Measurements from ENCODE around the gene THEMIS.
A peak's percentile ranks its signal among the peaks of the same experiment; 100 is the strongest.

Gene THEMIS

DNA sequence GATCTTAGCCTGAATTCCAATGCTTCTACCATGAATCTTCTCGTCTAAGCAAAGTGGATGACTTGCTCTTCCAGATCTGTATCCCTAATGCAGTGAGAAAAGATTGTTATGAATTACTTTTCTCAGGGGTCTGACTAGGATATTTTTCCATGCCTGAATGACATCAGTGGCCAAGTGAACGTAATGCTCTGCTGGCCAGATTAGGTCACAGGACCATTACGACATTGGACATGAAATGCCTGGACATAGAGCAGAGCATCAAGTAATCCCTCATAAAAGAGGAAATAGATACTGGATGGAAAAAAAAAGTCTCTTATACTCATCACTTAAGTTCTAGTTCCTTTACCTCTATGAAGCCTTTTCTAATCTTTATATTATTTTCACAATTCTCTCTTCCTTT is 12.1 kb upstream of the THEMIS start:
- FAIRE-seq, result no peak

DNA sequence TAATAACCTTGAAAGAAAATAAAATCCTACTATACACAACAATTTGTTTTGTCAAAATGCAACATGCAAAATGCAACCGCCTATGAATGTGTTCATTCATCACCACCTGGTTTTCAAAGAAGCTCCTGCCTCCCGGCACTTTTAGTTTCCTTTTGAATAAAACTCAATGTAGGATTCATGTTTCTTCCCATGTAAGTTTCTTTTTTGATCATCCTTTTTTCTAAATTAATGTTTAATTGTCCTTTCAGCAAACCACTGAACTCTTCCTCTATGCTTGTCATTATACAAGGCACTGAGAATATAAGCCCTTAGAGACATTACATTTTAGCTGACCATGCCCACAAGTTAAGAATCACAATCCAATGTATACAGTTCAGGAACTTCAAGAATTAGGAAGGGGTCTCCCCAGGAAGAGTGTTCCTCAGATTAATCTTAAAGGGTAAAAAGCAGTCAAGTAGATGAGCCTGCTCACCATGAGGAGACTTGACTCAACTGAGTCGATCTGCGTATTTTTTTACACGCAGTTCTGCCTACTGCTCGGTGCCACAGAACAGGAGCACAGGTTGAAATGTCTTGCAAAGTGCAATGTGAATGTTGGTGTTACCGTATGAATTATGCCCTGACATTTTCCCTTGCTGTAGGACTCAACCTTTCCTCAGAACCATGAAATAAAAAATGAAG is 7.2 kb upstream of the THEMIS start:
- no peak for FAIRE-seq

DNA sequence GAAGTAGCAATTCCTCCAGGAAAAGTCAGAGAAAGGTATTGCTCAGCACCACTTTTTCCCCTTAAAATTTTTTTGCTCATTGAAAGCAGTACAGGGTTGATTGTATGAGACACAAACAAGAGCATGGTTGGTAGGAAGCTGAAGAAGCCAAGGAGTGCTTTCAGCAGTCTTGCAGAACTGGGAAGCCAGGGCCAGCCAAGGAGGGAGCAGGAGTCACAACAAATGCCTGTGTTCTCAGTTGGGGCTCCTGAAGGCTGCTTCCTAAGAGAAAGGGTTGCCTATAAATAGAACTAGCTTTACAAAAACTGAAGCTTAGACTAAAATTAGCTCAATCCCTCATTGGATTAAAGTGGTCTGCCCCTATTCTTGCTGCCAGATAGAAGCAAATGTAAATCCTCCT is 3.3 kb upstream of the THEMIS start:
- FAIRE-seq, result no peak

DNA sequence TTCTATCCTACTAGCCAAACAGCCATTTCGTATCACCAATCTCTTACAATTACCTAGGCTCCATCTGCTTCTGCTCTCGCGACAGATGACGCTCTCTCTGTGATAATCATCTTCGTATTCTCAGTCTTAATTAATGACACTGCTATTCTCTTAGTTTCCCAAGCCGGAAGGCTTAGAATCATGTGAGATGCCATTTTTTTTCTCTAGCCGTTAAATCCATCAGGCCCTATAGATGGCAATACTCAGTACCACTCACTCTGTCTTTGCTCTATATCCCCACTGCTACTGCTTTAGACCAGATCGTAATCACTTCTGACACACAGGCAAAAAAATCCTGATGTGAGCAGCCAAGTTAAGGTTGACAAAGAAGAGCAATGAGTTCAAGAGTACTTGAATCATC is 2.1 kb upstream of the THEMIS start:
- FAIRE-seq, result no peak

DNA sequence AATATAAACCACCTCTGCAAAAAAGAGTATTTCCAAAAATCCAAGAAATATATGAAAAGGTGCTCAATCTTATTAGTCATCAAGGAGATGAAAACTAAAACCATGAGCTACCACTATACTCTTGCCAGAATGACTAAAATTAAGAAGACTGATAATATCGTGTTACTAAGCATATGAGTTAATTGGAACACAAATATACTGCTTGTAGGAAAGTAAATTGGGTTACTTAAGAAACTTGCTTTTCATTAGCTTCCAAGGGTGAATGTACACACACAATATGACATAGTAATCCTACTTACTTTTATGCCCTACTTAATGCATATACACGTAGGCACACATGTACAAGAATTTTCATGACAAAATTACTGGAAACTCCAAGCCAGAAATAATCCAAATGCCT is 3.4 kb downstream of the THEMIS start:
- no peak for FAIRE-seq

DNA sequence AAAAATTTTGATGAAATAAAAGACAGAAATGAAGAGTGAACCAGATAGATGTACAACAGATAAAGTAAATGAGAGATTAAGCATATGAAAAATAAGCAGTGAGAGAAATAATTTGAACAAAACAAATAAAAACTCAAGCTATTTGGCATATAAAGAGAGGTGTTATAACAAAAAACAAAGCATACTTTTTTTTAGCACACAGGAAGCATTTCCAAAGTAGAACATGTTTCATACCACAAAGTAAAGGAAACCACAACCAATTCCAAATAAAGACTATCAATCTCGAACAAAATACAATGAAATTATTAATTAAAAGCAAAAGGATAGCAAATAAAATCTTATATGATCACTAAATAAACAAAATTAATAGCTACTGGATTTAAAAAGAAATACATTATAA is 6.8 kb downstream of the THEMIS start:
- FAIRE-seq, result no peak

DNA sequence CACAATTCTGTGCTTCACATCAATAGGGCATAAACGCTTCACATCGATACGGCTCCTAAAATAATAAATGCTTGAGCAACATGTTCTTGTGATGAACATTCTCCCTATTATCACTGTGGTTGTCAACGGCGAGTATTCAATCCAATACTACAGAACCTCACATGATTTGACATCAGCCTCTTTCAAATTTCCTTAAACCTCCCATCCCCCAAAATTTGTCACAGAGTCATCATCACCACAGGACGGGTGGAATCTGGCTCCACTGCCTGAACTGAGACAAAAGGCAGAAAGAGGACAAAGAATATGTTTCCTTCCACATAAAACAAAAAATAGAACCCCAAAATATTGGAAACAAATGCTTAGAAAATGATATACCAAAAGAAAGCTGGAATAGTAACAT is 7.3 kb downstream of the THEMIS start:
- FAIRE-seq, result no peak

DNA sequence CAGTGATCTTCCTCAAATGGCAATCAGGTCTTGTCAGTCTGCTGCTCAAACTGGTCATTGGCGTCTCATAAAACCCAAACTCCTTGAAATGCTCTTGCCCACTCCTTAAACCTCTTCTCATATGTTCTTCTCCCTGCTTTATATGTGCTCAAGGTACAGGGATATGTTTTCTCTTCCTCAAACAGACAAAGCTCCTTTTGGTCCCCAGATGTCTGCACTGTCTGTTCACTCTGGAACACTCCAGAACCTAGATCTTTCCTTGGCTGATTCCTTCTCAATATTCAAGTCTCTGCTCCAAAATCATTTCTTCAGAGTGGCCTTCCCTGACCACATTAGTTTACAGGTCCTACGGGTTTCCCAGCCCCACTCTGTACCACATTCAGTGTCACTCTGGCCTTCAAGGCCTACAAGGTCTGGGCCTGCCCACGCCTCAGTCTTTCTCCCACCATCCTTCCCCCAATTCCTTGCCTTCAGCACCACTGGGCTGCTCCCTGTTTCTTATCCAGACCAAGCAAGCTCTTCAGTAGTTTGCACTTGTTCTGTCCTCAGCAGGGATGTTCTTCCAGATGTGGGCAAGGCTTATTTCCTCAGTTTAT is 9.0 kb downstream of the THEMIS start:
- no peak for FAIRE-seq

DNA sequence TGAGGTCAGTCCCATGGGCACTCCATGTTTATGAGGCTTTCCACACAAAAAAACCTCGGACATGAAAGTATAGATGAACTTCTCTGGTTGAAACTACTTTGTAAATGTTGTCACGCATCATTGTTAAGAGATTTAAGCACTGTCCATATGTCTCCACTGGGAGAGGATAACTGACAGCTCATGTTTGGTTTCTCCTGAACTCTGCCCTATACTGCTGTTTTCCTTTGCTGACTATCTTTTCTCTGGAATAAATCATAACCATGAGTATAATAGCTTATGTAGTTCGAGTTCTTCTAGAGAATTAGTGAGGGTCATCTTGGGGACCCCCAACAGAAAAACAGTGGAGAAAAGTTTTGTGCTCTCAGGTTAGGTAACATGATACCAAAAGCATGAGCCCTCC is 14.3 kb downstream of the THEMIS start:
- no peak for FAIRE-seq

DNA sequence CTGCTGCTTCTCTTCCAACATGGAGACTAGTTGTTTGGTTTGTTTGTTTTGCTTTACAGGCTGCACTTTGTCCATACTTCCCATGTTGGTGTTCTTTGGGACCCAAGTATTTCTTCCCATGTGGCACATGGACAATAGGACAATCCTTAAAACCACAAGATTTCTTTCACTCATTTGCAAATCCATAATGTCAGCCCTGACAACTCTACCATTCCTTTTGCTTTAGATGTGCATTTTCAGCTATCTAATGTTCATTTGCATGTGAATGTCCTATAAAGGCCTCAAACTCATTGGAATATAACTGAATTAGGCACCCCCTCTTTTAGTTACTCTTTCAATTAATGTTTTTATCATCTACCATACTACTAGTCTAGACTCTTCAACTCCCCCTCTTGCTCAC is 16.7 kb downstream of the THEMIS start:
- FAIRE-seq, result no peak

DNA sequence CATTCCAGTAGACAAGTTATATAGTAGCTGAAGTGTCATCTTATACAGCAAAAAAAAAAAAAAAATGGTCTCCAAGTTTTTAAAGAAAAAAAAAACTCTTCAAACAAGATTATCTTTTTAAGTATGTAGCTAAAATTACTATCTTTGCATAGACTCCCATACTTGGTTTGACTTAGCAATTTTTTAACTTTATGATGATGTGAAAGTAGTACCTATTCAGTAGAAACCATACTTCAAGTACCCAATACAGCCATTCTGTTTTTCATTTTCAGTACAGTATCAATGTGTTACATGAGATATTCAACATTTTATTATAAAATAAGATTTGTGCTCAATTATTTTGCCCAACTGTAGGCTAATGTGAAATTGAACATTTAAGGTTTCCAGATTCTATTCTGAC is 18.9 kb downstream of the THEMIS start:
- peak; percentile 61 for FAIRE-seq

DNA sequence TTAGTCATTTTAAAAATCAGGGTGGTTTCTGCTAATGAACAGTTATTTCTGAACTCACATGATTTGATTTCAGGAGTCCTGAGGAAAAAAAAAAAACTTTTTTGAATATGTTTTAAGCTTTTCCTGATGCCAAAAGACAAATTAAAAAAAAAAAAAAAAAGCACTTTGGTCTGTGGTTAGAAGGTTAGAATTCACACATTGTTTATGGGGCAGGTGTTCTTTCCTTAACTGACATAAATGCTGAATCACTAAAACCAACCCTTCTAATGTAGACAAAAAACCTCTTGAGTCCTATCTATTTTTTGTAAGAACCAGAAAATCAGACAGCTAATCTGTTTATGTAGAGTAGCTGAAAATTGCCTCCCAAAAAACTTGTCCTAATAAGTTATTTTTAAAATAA is 20.4 kb downstream of the THEMIS start:
- no peak for FAIRE-seq

DNA sequence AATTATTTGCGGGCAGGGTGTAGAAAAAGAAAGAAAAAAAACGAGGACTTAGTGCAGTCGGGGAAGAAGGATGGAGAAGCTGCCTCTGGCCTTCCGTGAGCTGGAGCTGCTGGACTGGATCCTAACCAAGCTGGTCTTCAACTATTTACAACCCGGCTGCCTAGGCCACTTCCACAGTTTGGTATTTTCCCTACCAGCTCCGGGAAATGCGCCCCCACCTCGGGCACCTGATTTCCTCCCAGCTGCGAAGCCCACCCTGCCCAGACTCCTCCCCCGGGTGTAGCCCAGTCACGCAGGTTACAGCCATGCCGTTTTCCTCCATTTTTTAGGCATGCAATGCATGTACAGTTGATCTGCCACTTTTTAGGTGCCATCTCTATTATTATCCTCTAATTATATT is 21.2 kb downstream of the THEMIS start:
- FAIRE-seq, result no peak

DNA sequence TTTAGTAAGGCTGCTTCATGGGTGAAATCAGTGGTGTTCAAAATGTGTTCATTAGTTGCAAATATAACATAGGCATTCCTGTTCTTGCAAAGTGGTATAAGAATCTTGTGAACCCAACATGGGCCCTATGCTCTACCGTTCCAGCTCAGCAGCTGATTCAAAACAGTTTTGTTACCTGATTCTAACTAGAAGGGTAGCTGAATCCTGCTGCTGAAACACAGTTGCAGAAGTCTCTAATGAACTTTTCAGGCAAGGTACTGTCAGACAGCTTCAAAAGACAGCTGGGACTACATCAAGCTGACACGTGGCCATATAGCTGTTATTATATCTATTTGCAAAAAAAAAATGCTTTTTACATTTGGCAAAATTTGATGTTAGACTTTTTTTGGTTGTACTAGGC is 22.7 kb downstream of the THEMIS start:
- FAIRE-seq, result no peak

DNA sequence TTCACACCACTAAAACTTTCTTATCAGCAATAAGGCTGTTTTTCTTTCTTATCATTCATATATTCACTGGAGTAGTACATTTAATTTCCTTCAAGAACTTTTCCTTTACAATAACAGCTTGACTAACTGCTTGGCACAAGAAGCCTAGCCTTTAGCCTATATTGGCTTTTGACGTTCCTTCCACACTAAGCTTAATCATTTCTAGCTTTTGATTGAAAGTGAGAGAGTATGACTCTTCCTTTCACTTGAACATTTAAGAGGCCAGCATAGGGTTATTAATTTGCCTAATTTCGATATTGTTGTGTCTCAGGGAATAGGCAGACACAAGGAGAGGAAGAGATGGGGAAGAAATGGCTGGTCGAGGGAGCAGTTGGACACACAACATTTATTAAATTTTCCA is 23.6 kb downstream of the THEMIS start:
- FAIRE-seq, result no peak

DNA sequence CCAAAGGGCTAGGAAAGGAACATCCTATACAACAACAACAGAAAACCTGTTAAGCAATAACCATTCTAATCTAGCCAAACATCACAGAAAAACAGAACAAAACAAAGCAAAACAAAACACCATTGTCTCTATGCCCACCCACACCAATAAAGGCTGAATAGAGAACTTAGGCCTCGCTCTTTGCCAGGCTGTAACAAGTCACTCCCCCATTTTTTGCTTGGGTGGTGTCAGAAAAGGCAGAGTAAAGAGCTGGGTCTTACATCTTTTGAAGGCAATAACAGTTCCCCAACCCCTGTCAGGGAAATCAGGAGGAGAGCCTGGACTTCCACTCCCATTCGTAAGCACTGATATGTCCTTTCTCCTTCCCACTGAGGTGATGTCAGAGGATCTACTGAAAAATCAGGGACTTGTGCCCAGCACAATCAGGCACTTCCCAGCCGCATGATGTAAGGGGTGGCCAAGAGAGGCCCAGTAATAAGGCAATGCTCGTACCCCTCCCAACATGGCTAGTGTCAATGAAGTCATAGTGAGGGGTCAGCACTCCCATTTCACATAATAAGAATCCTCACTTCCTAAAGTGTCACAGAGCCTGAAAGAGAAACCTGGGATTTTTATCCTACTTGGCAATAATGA is 31.0 kb downstream of the THEMIS start:
- FAIRE-seq, result no peak

DNA sequence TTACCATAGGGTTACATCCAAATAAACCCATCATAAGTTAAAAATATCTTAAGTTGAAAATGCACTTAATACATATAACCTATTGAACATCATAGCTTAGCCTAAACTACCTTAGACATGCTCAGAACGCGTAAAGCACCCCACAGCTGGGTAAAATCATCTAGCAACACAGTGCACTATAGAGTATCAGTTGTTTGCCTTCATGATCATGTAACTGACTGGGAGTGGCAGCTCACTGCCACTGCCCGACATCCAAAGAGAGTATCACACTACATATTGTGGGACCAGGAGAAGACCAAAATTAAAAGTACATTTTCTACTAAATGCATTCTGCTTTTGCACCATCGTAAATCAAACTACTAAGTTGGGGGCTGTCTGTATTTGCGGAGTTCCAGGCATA is 31.7 kb downstream of the THEMIS start:
- no peak for FAIRE-seq

DNA sequence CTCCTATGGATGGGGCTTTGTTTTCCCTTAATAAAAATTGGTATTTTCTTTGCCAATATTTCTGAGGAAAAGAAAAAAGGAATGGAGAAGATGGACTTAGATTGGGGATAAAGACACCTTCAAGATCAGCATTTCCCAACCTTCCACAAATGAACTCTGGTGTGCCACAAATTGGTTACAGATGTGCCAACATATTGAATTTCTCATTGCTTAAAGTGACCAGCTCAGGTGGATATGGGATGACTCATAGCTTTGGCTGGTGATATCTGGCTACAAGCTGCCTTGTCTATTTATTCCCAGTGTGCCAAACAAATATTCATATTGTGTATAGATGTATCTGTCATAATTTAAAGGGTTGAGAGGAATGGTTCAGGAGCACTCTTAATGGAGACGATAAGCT is 32.5 kb downstream of the THEMIS start:
- no peak for FAIRE-seq

DNA sequence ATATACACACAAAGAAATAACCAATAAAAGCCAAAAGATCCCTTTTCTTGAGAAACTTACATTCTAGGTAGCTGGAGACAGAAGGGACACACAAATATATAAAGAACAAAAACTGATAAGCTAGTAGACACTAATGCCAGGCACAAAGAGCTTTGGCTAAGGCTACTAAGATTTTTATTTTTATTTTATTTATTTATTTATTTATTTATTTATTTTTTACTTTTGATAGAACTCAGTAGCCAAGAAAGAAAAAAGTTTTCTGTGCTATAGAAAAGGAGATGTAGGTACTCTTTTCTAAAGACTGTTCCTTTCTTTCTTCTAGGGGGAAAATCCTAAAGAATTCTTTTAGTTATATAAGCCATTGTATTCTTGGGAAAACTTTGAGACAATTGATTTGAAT is 34.1 kb downstream of the THEMIS start:
- FAIRE-seq, result no peak

DNA sequence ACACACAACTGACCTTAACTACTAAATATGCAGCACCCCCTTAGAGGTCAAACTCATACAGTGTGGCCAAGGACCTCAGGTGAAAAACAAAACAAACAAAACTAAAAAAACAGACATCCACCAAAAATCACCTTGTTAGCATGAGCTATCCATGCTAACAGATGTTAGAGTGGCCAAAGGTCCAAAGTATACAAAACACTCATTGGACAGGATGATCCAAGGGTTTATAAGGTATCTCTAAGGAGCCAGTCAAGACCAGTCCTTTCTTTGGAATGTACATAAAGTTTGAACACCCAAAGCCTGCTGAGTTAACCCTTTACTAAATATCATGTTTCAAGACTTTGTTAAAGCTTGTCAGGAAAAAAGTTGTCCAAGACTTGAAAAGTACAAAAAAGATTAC is 35.8 kb downstream of the THEMIS start:
- FAIRE-seq, result no peak

DNA sequence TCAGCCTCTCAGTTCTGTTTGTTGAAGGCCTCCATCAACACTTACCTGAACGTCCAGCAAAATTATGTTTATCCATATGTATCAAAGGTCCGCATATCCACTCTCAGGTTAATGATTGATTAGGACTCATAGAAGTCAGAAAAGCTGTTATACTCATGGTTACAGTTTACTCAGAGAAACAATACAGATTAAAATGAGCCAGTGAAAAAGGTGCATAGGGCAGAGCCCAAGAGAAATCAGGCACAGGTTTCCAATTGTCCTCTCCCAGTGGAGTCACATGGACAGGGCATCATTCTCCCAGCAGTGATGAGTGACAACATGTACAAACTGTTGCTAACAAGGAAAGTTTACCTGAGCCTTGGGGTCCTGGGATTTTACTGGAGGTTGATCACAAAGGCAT is 36.2 kb downstream of the THEMIS start:
- no peak for FAIRE-seq

DNA sequence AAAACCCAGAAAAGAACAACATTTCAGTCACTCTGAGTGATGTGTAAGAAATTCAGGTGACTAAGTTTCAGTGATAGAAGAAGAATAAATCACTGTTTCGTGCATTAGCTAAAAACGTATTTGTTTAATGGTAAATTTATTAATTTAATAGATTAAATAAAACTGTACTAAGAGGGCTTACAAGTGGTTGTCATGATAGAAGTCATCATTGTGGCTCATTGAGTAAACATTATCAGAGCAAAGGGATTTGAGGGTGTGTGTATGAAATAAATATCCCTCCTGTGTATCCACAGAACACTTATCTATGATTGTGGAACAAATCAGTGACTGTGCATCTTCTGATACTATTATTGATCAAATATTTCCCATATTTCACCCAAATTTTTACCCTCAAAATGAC is 40.1 kb downstream of the THEMIS start:
- no peak for FAIRE-seq

DNA sequence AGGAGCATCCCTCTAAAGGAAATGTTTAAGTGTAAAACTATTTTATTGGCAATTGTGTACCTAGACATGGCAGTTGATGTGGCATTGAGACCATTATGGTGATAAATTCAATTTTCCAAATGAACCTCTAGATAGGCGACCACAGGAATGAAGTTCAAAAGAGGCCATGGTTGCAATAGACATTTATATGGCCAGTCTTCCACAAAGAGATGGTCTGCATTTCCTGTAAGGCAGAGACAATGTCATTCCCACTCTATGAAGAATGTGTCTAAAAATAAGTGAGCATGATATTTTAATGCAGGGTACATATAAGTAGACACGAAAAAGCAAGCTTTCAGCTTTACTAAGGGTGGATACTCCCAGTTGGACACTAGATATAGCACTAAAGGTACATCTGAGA is 40.9 kb downstream of the THEMIS start:
- no peak for FAIRE-seq

DNA sequence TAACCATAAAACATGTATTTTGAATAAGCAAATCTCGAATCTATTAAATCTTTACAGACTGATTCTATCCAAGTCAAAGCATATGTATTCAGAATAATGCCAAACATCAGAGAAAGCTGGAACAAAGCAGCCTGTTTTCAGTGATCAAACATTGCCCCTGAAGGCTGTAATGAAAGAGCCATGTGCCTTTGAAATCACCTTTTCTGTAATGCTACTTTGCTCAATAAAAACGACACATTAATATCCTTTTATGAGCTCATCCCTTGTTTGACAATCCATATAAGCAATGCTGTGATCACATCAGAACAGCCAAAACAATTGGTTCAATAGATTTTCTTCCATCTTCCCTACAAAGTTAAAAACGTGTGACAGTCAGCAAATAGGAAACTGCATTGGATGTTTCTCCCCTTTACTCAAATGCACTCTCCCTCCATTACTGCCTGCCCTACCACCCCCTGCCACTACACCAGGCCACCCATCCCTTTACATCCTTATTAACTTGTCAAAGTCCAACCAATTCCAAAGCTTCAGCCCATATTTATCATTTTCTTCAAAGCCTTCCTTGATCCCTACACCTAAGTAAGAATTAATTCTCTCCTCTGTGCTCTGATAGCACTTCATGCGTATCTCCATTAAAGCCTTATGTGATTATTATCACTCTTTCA is 42.0 kb downstream of the THEMIS start:
- no peak for FAIRE-seq
